Measurements from ENCODE around the gene SH3RF3.

SH3RF3 gene

GRCh38 chr2:109514857-109515256 is 385.9 kb downstream of the SH3RF3 start:
- DNase-seq, result no peak

GRCh38 chr2:109516445-109517117 is 387.6 kb downstream of the SH3RF3 start:
- peak; percentile 39 to 40 for DNase-seq

- no peak for DNase-seq
These were observed 388.3 kb downstream of the SH3RF3 start for GRCh38 chr2:109517118-109517889.

GRCh38 chr2:109519513-109519912 is 390.5 kb downstream of the SH3RF3 start:
- no peak for DNase-seq

GRCh38 chr2:109521233-109522062 is 392.4 kb downstream of the SH3RF3 start:
- no peak for DNase-seq

DNA sequence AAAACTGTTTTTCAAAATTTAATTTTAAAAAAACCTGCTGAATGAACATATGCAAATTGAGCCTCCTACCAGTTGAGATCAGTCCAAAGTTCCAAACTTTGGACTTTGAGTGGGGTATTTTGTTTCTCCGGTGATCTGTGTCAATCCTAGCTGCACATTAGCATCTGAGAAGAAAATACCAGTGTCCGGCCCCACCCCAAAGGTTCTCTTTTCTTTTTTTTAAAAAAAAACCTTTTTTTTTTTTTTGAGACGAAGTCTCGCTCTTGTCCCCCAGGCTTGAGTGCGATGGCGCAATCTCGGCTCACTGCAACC is 393.0 kb downstream of the SH3RF3 start:
- no peak for DNase-seq

DNA sequence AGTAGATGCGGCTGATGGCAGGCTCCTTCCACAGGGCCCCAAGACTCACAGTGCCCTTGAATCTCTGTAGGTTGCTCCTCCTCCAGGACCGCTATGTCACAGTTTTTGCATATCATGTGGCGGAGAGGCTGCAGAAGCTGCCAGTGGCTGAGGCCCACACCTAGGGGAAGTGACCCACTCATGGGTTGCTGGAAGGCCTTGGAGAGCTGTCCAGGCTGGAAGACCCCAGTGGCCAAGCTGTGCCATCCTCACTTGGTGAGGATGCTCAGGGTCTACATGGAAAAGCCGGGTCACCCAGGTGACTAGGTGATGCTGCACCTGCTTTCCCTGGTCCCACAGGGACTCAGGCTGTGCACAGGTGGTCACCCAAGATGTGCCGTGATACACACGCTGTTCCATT is 394.1 kb downstream of the SH3RF3 start:
- DNase-seq, result no peak

- DNase-seq, result no peak
These were observed 394.7 kb downstream of the SH3RF3 start for GRCh38 chr2:109523536-109524361.

DNA sequence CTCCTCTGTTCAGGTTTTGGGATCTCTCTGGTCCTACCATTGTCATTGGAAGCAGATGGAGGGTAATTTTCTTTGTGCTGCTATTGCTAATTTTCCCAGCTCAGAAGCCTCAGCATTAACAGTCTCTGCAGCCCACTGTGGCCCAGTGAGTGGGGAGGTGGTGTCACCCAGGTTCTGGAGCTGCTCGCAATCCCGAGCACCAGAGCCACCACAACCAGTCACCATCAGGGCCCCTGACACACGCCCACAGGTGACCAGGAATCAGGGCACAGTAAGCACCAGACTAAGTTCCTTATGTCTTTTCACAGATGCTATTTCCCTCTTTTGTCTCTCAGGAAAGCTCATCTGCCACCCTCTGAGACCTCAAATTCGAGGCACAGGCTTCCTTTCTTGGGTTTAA is 396.8 kb downstream of the SH3RF3 start:
- DNase-seq, result no peak

GRCh38 chr2:109526442-109526970 is 397.5 kb downstream of the SH3RF3 start:
- DNase-seq, result no peak

- DNase-seq, result no peak
These were observed 398.1 kb downstream of the SH3RF3 start for GRCh38 chr2:109527079-109527478.

GRCh38 chr2:109527846-109528705 is 399.1 kb downstream of the SH3RF3 start:
- no peak for DNase-seq

DNA sequence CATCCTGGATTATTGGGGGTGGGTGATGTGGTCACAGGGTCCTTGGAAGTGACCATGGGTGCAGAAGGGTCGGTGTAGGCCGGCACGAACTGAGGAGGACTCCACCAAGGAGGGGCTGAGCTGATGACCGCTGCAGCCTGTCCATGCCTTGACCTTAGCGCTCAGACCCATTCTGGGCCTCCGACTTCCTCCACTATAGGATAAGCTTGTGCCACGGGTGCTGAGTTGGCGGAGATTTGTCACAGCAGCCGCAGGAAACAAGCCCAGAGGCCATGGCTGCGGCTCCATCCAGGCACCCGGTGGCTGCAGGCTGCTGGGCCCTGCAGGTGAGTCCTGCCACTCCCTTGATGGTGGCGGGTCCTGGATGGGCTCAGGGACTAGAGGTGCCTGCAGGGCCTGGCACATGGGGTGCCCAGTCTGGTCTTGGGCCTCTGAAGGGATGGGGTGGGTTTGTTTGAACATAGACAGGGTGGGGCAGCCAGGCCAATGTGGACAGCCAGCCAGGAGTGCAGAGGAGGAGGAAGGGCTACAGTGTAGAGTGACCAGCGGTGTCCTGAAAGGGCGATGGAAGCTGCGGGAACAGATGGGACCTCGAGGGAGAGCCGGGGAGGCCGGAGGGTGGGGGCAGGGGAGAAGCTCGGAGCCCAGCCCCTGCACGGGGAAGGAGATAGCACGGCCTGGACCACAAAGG is 400.0 kb downstream of the SH3RF3 start:
- DNase-seq, result no peak

DNA sequence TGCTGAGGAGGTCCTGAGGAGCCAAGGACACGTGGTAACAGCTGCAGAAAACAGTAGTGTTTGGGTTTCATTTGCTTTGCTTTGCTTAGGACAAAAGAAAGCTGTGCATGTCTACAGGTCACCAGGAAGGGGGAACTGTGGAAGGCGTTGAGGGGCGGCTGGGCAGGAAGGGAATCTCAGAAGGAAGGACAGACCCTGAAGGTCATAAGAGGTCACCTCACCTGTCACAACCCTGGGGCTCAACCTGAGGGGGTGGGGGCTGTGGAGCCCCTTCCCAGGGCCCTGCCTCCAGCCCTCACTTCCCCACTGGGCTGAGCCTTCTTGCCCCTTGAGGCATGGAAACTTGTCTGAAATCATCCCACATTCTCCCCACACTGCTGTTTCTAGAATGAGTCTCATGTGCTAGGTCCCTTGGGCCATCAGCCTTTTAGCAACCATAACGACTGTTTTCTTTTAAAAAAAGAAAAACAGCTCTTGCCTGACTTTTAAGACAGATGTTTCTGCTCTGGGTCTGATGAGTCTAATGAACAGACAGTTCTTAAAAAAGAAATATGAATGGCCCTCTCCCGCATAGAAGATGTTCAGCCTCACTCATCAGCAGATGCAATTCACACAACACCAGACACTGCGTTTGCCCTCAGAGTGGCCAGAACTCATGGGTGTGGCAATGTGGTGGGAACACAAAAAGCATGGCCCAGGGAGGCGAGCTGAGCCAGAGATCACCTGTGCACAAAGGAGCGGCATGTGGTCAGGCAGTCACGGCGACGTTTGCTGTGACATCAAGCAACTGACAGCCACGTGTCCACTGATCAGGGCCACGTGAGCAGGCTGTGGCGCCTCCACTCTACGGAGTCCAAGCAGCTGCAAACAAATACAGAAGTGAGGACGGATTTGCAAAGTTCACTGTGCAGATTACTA is 400.8 kb downstream of the SH3RF3 start:
- DNase-seq, result no peak

DNA sequence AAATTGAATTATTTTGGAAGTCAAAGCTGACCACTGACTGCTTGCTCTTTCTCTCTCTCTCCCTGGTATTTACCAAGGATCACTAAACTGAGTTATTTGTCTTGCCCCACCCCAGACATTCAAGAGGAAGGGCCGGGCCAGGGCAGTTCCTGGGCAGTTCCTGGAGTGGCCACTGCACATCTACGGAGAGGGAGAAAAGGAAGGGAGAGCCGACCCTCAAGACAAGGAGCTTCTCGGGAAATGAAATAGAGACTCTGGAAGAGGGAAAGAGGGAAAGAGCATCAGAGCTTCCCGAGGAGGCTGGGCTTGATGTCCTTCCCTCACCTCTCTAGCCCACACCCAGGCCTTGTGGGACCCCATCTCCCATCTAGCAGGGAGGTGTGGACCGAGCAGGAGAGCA is 401.7 kb downstream of the SH3RF3 start:
- no peak for DNase-seq

- DNase-seq, result no peak
These were observed 402.2 kb downstream of the SH3RF3 start for GRCh38 chr2:109531221-109531620.

GRCh38 chr2:109531896-109532727 is 403.1 kb downstream of the SH3RF3 start:
- DNase-seq, result no peak

GRCh38 chr2:109532728-109533076 is 403.7 kb downstream of the SH3RF3 start:
- no peak for DNase-seq

DNA sequence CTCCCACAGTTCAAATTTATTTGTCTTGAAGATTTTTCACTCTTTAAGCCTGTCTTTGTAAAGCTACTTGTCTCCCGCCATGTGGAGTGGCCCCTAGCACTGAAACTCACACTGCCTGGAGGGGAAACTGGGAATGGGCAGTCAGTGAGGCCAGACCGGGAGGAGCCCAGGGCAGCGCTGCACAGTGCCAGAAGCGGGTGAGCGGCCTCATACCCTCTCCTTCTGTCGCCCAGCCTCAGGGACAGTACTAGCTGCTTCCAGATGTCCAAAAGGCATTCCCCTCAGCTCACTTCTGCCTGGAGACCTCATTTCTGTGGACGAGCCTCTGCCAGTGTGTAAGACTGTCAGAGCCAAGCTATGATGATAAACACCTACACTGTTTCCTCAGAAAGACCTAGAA is 404.8 kb downstream of the SH3RF3 start:
- DNase-seq, result no peak
